OCI-LY3 (cell line): ENCODE measurements around the gene SPDYE2.
"Not testable (repeated sequence)": the region's sequence is repeated elsewhere in the genome, so short reads cannot be mapped to it uniquely, and the experiment has no call there.

Experiments
- EZH2phosphoT487 ChIP-seq: fragments of 200-600 bp; shearing (Covaris generic); IDR thresholded peaks from 2 replicates; pipeline ENCODE4 v1.6.1; 2018; ENCODE audit warnings: antibody characterized with exemption, mixed run types, low read depth
- TF ChIP-seq, protein P1 (sequence below): fragments of 200-600, 300-600 bp; sonication (generic); IDR thresholded peaks from 2 replicates; pipeline ENCODE4 v1.5.1; 2014; ENCODE audit warnings: antibody characterized with exemption, low read length, low read depth

DNA sequence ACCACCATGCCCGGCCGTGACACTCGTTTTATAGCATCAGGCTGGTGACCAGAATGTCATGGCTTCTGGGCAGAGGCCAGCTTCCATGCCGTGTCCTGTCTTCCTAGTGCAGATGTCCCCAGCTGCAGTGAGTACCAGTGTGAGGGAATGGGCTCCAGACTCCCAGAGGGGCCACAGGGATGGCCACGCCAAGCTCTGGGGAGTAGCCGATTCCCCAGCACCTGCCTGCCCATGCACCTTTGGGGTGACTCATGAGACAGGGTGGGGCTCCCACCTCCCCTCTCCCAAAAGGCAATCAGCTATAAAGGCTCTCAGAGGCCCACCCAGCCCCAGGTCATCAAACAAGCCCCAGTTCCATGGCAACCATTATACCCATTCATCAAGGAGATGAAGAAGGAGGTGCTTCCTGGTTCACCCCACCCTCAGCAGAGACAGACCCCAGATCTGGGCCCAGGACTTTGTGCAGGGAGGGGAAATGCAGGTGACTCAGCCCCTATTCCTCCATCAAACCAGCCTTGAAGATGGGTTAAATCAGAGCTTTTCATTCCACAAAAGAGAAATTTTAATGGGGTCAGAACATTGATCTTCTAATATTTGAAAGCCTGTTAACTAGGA lies at the start of gene SPDYE2:
- not testable (repeated sequence) for TF ChIP-seq EZH2phosphoT487
- TF ChIP-seq, protein P1, sequence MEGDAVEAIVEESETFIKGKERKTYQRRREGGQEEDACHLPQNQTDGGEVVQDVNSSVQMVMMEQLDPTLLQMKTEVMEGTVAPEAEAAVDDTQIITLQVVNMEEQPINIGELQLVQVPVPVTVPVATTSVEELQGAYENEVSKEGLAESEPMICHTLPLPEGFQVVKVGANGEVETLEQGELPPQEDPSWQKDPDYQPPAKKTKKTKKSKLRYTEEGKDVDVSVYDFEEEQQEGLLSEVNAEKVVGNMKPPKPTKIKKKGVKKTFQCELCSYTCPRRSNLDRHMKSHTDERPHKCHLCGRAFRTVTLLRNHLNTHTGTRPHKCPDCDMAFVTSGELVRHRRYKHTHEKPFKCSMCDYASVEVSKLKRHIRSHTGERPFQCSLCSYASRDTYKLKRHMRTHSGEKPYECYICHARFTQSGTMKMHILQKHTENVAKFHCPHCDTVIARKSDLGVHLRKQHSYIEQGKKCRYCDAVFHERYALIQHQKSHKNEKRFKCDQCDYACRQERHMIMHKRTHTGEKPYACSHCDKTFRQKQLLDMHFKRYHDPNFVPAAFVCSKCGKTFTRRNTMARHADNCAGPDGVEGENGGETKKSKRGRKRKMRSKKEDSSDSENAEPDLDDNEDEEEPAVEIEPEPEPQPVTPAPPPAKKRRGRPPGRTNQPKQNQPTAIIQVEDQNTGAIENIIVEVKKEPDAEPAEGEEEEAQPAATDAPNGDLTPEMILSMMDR, result not testable (repeated sequence)
